Mesendoderm (in vitro differentiated cells): Measurements from ENCODE around the gene CAMTA1.

ENCODE experiments used
- DNase-seq: peaks from one replicate; pipeline ENCODE4 v3.0.0; 2013
- H2AK5ac ChIP-seq: 2 replicates; pipeline ENCODE4 v1.6.1; 2013; ENCODE audit warnings: low read length, inconsistent platforms
- H2BK120ac ChIP-seq: 2 replicates; pipeline ENCODE4 v1.6.1; 2013; ENCODE audit warnings: low read depth, mild to moderate bottlenecking, low read length, moderate library complexity, mixed read lengths
- H2BK15ac ChIP-seq: replicated peaks from 2 replicates; pipeline ENCODE4 v1.6.1; 2013; ENCODE audit warnings: low read depth, mild to moderate bottlenecking, moderate library complexity
- H2BK5ac ChIP-seq: 2 replicates; pipeline ENCODE4 v1.6.1; 2013; ENCODE audit warnings: low read length, inconsistent platforms
- H3K18ac ChIP-seq: 2 replicates; pipeline ENCODE4 v1.6.1; 2013; ENCODE audit warnings: mild to moderate bottlenecking, low read length, mixed read lengths
- H3K23ac ChIP-seq: one replicate; pipeline ENCODE4 v1.6.1; 2013; ENCODE audit warnings: low read length
- H3K27ac ChIP-seq: 2 replicates; pipeline ENCODE4 v1.5.1; 2013; ENCODE audit warnings: low read depth, mild to moderate bottlenecking, inconsistent platforms, low read length, moderate library complexity
- H3K27me3 ChIP-seq: 2 replicates; pipeline ENCODE4 v1.6.1; 2013; ENCODE audit warnings: low read length, control low read depth, mild to moderate bottlenecking, inconsistent platforms; ENCODE audit not compliant: insufficient read depth, poor library complexity
- H3K36me3 ChIP-seq: 2 replicates; pipeline ENCODE4 v1.6.1; 2013; ENCODE audit warnings: low read length, inconsistent platforms; ENCODE audit not compliant: control insufficient read depth, insufficient read depth
- H3K4ac ChIP-seq: one replicate; pipeline ENCODE4 v1.6.1; 2013; ENCODE audit warnings: low read depth, mild to moderate bottlenecking, low read length, moderate library complexity
- H3K4me1 ChIP-seq: 2 replicates; pipeline ENCODE4 v1.6.1; 2013; ENCODE audit warnings: low read depth, low read length, inconsistent platforms; ENCODE audit not compliant: control insufficient read depth
- H3K4me2 ChIP-seq: 2 replicates; pipeline ENCODE4 v1.6.1; 2013; ENCODE audit warnings: low read length
- H3K4me3 ChIP-seq: 2 replicates; pipeline ENCODE4 v1.5.1; 2013; ENCODE audit warnings: mild to moderate bottlenecking, low read length
- H3K56ac ChIP-seq: one replicate; pipeline ENCODE4 v1.6.1; 2013; ENCODE audit warnings: low read length
- H3K79me1 ChIP-seq: 2 replicates; pipeline ENCODE4 v1.6.1; 2013; ENCODE audit warnings: low read length, inconsistent platforms
- H3K79me2 ChIP-seq: 2 replicates; pipeline ENCODE4 v1.6.1; 2013; ENCODE audit warnings: mild to moderate bottlenecking, low read length; ENCODE audit not compliant: control insufficient read depth, insufficient read depth
- H3K9ac ChIP-seq: 2 replicates; pipeline ENCODE4 v1.6.1; 2013; ENCODE audit warnings: low read length, inconsistent platforms
- H4K5ac ChIP-seq: one replicate; pipeline ENCODE4 v1.6.1; 2013; ENCODE audit warnings: low read length
- H4K8ac ChIP-seq: one replicate; pipeline ENCODE4 v1.6.1; 2013; ENCODE audit warnings: low read depth, mild to moderate bottlenecking, control low read depth, low read length, moderate library complexity
- WGBS: extraction: QIAGEN DNeasy Blood & Tissue Kit; methylation state at CpG from one replicate; pipeline ENCODE4 v1.1.7; 2013; ENCODE audit warnings: low lambda C conversion rate, missing lambda C conversion rate; ENCODE audit not compliant: insufficient coverage; ENCODE audit errors: extremely low coverage; 5-methylcytosine and 5-hydroxymethylcytosine counted together

The CAMTA1 gene

DNA sequence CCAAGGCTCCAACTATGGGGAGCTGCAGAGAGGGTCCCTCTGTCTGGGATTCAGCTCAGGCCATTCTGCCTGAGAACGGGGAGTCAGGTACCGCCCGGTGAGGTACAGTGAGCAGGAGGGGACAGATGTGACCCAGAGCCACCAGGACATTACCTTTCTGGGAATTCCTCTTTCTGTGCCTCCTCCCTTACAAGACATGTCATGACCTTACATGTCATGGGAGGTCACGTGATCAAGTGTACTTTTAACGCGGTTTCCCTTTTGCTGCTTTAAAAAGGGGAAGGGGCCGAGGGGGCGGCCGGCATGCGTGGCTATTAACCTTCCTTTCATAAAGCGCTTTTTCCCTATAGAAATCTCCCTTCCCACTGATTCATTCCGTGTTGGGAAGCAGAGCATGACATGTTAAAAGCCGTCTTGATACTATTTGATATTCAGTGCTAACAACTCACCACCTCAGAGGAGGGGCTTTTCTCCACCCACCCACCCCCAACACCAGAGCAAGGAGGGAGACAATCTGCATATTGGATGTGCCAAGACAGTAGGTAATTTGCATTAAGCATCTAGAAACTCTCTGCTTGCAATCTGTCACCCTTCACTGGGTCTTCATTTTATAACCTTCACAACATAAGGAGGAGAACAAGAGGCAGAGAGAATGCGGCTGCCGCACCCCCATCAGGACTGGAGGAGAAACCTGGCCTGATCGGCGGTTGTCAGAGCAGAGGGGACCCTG lies 872.2 kb downstream of the CAMTA1 start:
- Histone ChIP-seq H3K27ac (no peak overlapping the region), H3K4me3 (no peak overlapping the region), H3K79me1 (no peaks in the 10 kb centered on the region), H3K4me1 (no peaks in the 10 kb centered on the region), H3K79me2 (no peaks in the 10 kb centered on the region), H3K23ac (no peak overlapping the region), H4K5ac (no peak overlapping the region), H4K8ac (no peak overlapping the region), H3K9ac (no peak overlapping the region), H2BK120ac (no peak overlapping the region), H3K56ac (no peak overlapping the region), H3K18ac (no peak overlapping the region), H3K27me3 (no peaks in the 10 kb centered on the region), H3K4ac (no peak overlapping the region), H2BK15ac (no peak overlapping the region), H3K36me3 (no peaks in the 10 kb centered on the region), H2AK5ac (no peak overlapping the region), H2BK5ac (no peak overlapping the region), H3K4me2 (no peak overlapping the region)
- DNase-seq: no peak
- WGBS: no CpG with 5 or more reads among the region's 17 CpGs

DNA sequence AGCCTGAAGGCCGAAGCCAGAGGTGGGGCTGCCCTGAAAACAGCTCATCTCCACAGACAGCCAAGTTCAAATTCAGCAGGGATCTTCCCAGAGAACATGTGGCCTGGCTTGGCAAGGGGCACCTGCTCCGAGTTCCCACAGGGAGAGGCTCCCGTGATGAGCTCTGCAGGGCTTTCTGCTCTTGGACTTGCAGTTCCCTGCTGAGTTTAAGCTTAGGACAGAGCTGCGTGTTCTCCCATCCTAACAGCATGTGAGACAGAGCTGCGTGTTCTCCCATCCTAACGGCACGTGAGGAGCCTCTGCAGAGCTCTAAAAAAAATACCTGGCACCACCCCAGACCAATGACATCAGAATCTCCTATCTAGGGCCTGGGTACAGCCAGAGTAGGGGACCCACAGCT lies 872.8 kb downstream of the CAMTA1 start:
- no peak overlapping the region for H3K4me2 ChIP-seq
- no peak overlapping the region for H3K27ac ChIP-seq
- no peak overlapping the region for H2BK120ac ChIP-seq
- H3K27me3 ChIP-seq: no peaks in the 10 kb centered on the region
- H3K79me1 ChIP-seq: no peaks in the 10 kb centered on the region
- no peak overlapping the region for H2BK5ac ChIP-seq
- no peak overlapping the region for H3K9ac ChIP-seq
- no peaks in the 10 kb centered on the region for H3K4me1 ChIP-seq
- no peak overlapping the region for H2BK15ac ChIP-seq
- H2AK5ac ChIP-seq: no peak overlapping the region
- no peak overlapping the region for H3K23ac ChIP-seq
- no peak for DNase-seq
- H3K36me3 ChIP-seq: no peaks in the 10 kb centered on the region
- no peak overlapping the region for H4K8ac ChIP-seq
- no CpG with 5 or more reads among the region's 7 CpGs for WGBS
- H3K56ac ChIP-seq: no peak overlapping the region
- no peak overlapping the region for H3K4me3 ChIP-seq
- no peak overlapping the region for H4K5ac ChIP-seq
- H3K4ac ChIP-seq: no peak overlapping the region
- no peaks in the 10 kb centered on the region for H3K79me2 ChIP-seq
- no peak overlapping the region for H3K18ac ChIP-seq

DNA sequence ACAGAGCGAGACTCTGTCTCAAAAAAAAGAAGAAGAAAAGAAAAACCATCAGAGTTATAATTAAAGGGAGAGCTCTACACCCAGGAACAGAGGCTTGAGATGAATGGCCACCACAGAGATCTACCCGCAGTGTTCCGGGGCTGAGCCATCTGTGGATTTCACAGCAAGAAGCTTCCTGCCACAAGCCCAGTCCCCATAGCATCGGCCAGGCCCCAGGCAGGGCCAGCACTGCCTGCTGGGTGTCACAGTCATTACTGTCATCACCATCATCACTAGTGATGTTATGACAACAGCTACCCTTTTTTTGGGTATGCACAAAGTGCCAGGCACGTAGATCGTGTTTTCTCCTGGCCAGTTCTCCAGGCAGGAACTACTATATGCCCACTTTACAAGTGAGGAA lies 874.3 kb downstream of the CAMTA1 start:
- Histone ChIP-seq H2BK5ac (no peak overlapping the region), H3K18ac (no peak overlapping the region), H3K27ac (no peak overlapping the region), H3K4ac (no peak overlapping the region), H3K4me3 (no peak overlapping the region), H3K56ac (no peak overlapping the region), H3K4me1 (no peaks in the 10 kb centered on the region), H3K36me3 (no peaks in the 10 kb centered on the region), H3K4me2 (no peak overlapping the region), H4K5ac (no peak overlapping the region), H3K23ac (no peak overlapping the region), H2AK5ac (no peak overlapping the region), H4K8ac (no peak overlapping the region), H3K79me2 (no peaks in the 10 kb centered on the region), H3K9ac (no peak overlapping the region), H3K79me1 (no peaks in the 10 kb centered on the region), H3K27me3 (no peaks in the 10 kb centered on the region), H2BK15ac (no peak overlapping the region), H2BK120ac (no peak overlapping the region)
- no peak for DNase-seq
- no CpG with 5 or more reads among the region's 6 CpGs for WGBS

DNA sequence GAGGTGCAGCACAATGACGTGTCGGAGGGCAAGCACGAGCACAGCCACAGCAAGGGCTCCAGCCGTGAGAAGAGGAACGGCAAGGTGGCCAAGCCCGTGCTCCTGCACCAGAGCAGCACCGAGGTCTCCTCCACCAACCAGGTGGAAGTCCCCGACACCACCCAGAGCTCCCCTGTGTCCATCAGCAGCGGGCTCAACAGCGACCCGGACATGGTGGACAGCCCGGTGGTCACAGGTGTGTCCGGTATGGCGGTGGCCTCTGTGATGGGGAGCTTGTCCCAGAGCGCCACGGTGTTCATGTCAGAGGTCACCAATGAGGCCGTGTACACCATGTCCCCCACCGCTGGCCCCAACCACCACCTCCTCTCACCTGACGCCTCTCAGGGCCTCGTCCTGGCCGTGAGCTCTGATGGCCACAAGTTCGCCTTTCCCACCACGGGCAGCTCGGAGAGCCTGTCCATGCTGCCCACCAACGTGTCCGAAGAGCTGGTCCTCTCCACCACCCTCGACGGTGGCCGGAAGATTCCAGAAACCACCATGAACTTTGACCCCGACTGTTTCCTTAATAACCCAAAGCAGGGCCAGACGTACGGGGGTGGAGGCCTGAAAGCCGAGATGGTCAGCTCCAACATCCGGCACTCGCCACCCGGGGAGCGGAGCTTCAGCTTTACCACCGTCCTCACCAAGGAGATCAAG lies 878.3 kb downstream of the CAMTA1 start:
- no CpG with 5 or more reads among the region's 38 CpGs for WGBS
- Histone ChIP-seq H2BK15ac (no peak overlapping the region), H3K4me2 (no peak overlapping the region), H3K4ac (no peak overlapping the region), H2BK5ac (no peak overlapping the region), H3K9ac (no peak overlapping the region), H3K23ac (no peak overlapping the region), H3K27me3 (no peaks in the 10 kb centered on the region), H3K79me2 (no peaks in the 10 kb centered on the region), H2AK5ac (no peak overlapping the region), H4K5ac (no peak overlapping the region), H3K36me3 (no peaks in the 10 kb centered on the region), H3K4me1 (no peaks in the 10 kb centered on the region), H3K56ac (no peak overlapping the region), H3K18ac (no peak overlapping the region), H2BK120ac (no peak overlapping the region), H3K4me3 (no peak overlapping the region), H3K79me1 (no peaks in the 10 kb centered on the region), H3K27ac (no peak overlapping the region), H4K8ac (no peak overlapping the region)
- no peak for DNase-seq

DNA sequence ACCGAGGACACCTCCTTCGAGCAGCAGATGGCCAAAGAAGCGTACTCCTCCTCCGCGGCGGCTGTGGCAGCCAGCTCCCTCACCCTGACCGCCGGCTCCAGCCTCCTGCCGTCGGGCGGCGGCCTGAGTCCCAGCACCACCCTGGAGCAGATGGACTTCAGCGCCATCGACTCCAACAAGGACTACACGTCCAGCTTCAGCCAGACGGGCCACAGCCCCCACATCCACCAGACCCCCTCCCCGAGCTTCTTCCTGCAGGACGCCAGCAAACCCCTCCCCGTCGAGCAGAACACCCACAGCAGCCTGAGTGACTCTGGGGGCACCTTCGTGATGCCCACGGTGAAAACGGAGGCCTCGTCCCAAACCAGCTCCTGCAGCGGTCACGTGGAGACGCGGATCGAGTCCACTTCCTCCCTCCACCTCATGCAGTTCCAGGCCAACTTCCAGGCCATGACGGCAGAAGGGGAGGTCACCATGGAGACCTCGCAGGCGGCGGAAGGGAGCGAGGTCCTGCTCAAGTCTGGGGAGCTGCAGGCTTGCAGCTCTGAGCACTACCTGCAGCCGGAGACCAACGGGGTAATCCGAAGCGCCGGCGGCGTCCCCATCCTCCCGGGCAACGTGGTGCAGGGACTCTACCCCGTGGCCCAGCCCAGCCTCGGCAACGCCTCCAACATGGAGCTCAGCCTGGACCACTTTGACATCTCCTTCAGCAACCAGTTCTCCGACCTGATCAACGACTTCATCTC lies 879.1 kb downstream of the CAMTA1 start:
- no peak overlapping the region for H3K18ac ChIP-seq
- H2BK5ac ChIP-seq: no peak overlapping the region
- H2BK120ac ChIP-seq: no peak overlapping the region
- no peak overlapping the region for H3K4ac ChIP-seq
- H3K56ac ChIP-seq: no peak overlapping the region
- no peak overlapping the region for H2AK5ac ChIP-seq
- H3K79me2 ChIP-seq: no peaks in the 10 kb centered on the region
- no CpG with 5 or more reads among the region's 48 CpGs for WGBS
- no peak overlapping the region for H3K4me2 ChIP-seq
- H3K27ac ChIP-seq: no peak overlapping the region
- no peaks in the 10 kb centered on the region for H3K4me1 ChIP-seq
- H4K5ac ChIP-seq: no peak overlapping the region
- H3K79me1 ChIP-seq: no peaks in the 10 kb centered on the region
- no peak overlapping the region for H3K9ac ChIP-seq
- H2BK15ac ChIP-seq: no peak overlapping the region
- no peak for DNase-seq
- H3K27me3 ChIP-seq: no peaks in the 10 kb centered on the region
- no peaks in the 10 kb centered on the region for H3K36me3 ChIP-seq
- H3K23ac ChIP-seq: no peak overlapping the region
- no peak overlapping the region for H4K8ac ChIP-seq
- no peak overlapping the region for H3K4me3 ChIP-seq
